K562 (cell line): Measurements from ENCODE around the gene TRIM65. TPM values are rescaled to one million over a fixed set of nuclear protein-coding genes. Genes with fewer than 3 reads are reported as not detected.
A peak's percentile ranks its signal among the peaks of the same experiment; 100 is the strongest.

ENCODE experiments used
- BHLHE40 ChIP-seq: IDR thresholded peaks from 2 replicates; pipeline ENCODE4 v1.6.1; 2011; ENCODE audit warnings: low read length, improper control_type of control experiment
- MEF2D ChIP-seq: conservative IDR thresholded peaks from 2 replicates; pipeline ENCODE4 v1.6.1; 2016; ENCODE audit warnings: low read depth, missing genetic modification characterization, missing compliant biosample characterization
- NCOA2 ChIP-seq, 2 experiments: fragments of 450-650 bp; IDR thresholded peaks; 2 replicates each; pipeline ENCODE4 v1.6.1; 2018; ENCODE audit warnings: mild to moderate bottlenecking in 2 of 2, moderate library complexity in 1 of 2; ENCODE audit not compliant: partially characterized antibody in 2 of 2
- NR1H2 ChIP-seq: sonication (generic); formaldehyde crosslinking; IDR thresholded peaks from 2 replicates; pipeline ENCODE4 v1.4.0; 2020; ENCODE audit warnings: mild to moderate bottlenecking, missing genetic modification reagents
- PHF20 ChIP-seq: fragments of 450-650 bp; IDR thresholded peaks from 2 replicates; pipeline ENCODE4 v1.6.1; 2018; ENCODE audit not compliant: partially characterized antibody
- SIN3B ChIP-seq: fragments of 450-650 bp; IDR thresholded peaks from 2 replicates; pipeline ENCODE4 v1.6.1; 2017; ENCODE audit warnings: low read depth, mild to moderate bottlenecking, moderate library complexity
- TBL1XR1 ChIP-seq, 2 experiments: IDR thresholded peaks; 2 replicates each; pipeline ENCODE4 v1.6.1; 2012; ENCODE audit warnings: improper control_type of control experiment in 2 of 2, low read length in 2 of 2, mild to moderate bottlenecking in 1 of 2
- polyA plus RNA-seq, 8 experiments: library from polyadenylated mRNA; depleted of rRNA in 4 of 8; stranded (reverse) in 5 of 8; unstranded in 3 of 8; fragments of >200 nt; fragmentation: Nextera tagmentation in 2 of 8; fragmentation: Illumina TruSeq in 1 of 8; extraction: Ambion mirVana in 2 of 8; extraction: Trizol in 1 of 8; gene quantifications; 2 replicates each; pipeline versions ENCODE4 v1.2.1 to v1.2.3, GENCODE V29; 2011 to 2014; ENCODE audit warnings: inconsistent platforms in 1 of 8, missing spikeins in 1 of 8
- total RNA-seq, 7 experiments: library from RNA; depleted of rRNA in 6 of 7; stranded (reverse); fragments of >200 nt in 6 of 7; fragmentation: Illumina TruSeq in 2 of 7; extraction: Trizol in 2 of 7; gene quantifications; 2 replicates each; pipeline versions ENCODE4 v1.2.1 to v1.2.3, GENCODE V29; 2011 to 2021; ENCODE audit warnings: low replicate concordance in 1 of 7
- TF ChIP-seq, protein P1 (sequence below): sonication (generic); formaldehyde crosslinking; IDR thresholded peaks from 2 replicates; pipeline ENCODE4 v1.9.0; 2022; ENCODE audit warnings: mild to moderate bottlenecking, missing genetic modification reagents
- TF ChIP-seq, protein P2 (sequence below): fragments of 250-450 bp; sonication (Bioruptor Pico); IDR thresholded peaks from 2 replicates; pipeline ENCODE4 v1.4.0; 2020
- TF ChIP-seq, protein P3 (sequence below), 2 experiments: fragments of 250-450 bp in 1 of 2; fragments of 450-650 bp in 1 of 2; sonication (Bioruptor Pico) in 1 of 2; IDR thresholded peaks; 2 replicates each; pipeline versions ENCODE4 v1.6.1 to v1.8.0; 2016 to 2021; ENCODE audit warnings: mild to moderate bottlenecking in 2 of 2, moderate library complexity in 2 of 2, missing compliant biosample characterization in 1 of 2, missing genetic modification characterization in 1 of 2
- TF ChIP-seq, protein P4 (sequence below): IDR thresholded peaks from 3 replicates; pipeline ENCODE4 v1.6.1; 2011; ENCODE audit warnings: borderline replicate concordance, mild to moderate bottlenecking; ENCODE audit not compliant: insufficient read length, insufficient read depth
- TF ChIP-seq, protein P5 (sequence below), 2 experiments: IDR thresholded peaks; 2 replicates each; pipeline ENCODE4 v1.6.1; 2011; ENCODE audit warnings: borderline replicate concordance in 1 of 2, control low read depth in 1 of 2, low read depth in 1 of 2, low read length in 1 of 2, mild to moderate bottlenecking in 1 of 2, mixed read lengths in 1 of 2, moderate library complexity in 1 of 2; ENCODE audit not compliant: insufficient read depth in 1 of 2, insufficient read length in 1 of 2, poor library complexity in 1 of 2, severe bottlenecking in 1 of 2; ENCODE audit errors: extremely low read depth in 1 of 2
- TF ChIP-seq, protein P6 (sequence below): fragments of 450-650 bp; IDR thresholded peaks from 2 replicates; pipeline ENCODE4 v1.6.1; 2017; ENCODE audit warnings: antibody characterized with exemption
- TF ChIP-seq, protein P7 (sequence below): fragments of 250-450 bp; sonication (Bioruptor Pico); IDR thresholded peaks from 2 replicates; pipeline ENCODE4 v1.4.0; 2020; ENCODE audit warnings: borderline replicate concordance

The TRIM65 gene
- total and polyA plus RNA-seq, 9 of the 15 experiments (the other 6 are each of a cell fraction or from before 2014, with no cell fraction given): 2.8 to 45.7 (median 22.9) TPM

DNA sequence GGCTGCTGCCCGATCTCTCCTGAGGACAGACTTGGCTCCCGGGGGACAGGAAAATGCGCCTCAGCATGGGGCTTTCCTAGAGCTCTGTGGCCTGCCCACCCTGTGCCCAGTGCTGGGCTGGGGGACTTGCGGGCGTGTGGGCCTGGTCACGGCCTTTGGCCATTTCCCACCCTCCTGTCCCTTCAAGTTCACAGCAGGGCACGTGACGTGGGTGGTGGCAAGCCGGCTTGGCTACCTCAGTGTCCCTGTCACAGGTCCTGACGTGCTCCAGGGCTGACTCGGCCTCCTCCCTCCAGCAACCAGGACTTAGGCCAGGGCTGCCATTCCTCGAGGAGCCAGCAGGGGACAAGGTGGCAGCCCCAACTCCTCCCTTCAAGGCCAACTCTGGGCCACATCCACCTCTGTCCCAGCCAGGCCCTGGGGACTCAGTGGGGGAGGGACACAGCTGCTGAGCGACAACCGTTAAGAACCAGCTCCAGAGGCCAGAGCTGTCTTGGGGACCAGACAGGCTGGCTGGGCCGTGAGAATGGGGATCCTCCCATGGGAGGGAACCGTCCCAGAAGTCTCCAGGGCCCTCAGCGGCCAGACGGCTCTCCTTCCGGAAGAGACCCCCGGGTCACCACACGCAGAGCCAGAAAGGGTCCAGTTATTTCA, 51.6 kb downstream of the TRIM65 start (continued):
- TF ChIP-seq, protein P1, sequence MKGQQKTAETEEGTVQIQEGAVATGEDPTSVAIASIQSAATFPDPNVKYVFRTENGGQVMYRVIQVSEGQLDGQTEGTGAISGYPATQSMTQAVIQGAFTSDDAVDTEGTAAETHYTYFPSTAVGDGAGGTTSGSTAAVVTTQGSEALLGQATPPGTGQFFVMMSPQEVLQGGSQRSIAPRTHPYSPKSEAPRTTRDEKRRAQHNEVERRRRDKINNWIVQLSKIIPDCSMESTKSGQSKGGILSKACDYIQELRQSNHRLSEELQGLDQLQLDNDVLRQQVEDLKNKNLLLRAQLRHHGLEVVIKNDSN (CRISPR knock-in tag): peak; percentile 88
- peak; percentile 35 for TF ChIP-seq PHF20
- TF ChIP-seq BHLHE40: peak; percentile 87
- TF ChIP-seq, protein P2, sequence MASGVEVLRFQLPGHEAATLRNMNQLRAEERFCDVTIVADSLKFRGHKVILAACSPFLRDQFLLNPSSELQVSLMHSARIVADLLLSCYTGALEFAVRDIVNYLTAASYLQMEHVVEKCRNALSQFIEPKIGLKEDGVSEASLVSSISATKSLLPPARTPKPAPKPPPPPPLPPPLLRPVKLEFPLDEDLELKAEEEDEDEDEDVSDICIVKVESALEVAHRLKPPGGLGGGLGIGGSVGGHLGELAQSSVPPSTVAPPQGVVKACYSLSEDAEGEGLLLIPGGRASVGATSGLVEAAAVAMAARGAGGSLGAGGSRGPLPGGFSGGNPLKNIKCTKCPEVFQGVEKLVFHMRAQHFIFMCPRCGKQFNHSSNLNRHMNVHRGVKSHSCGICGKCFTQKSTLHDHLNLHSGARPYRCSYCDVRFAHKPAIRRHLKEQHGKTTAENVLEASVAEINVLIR: peak; percentile 24; the same call in 1 of the 2 replicates
- no peak; the same call in 1 of the 2 replicates for TF ChIP-seq MEF2D (tag)
- TF ChIP-seq, protein P3, sequence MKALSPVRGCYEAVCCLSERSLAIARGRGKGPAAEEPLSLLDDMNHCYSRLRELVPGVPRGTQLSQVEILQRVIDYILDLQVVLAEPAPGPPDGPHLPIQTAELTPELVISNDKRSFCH (CRISPR knock-in tag; IDR thresholded peaks at IDR 0.05): no peak
- TF ChIP-seq, protein P3 (tag; IDR thresholded peaks at IDR 0.05): peak; percentile 73
- TF ChIP-seq, protein P4, sequence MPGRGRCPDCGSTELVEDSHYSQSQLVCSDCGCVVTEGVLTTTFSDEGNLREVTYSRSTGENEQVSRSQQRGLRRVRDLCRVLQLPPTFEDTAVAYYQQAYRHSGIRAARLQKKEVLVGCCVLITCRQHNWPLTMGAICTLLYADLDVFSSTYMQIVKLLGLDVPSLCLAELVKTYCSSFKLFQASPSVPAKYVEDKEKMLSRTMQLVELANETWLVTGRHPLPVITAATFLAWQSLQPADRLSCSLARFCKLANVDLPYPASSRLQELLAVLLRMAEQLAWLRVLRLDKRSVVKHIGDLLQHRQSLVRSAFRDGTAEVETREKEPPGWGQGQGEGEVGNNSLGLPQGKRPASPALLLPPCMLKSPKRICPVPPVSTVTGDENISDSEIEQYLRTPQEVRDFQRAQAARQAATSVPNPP: no peak
- TF ChIP-seq NR1H2 (CRISPR knock-in tag): peak; percentile 91; the same call in 1 of the 2 replicates
- TF ChIP-seq, protein P5, sequence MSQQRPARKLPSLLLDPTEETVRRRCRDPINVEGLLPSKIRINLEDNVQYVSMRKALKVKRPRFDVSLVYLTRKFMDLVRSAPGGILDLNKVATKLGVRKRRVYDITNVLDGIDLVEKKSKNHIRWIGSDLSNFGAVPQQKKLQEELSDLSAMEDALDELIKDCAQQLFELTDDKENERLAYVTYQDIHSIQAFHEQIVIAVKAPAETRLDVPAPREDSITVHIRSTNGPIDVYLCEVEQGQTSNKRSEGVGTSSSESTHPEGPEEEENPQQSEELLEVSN (IDR thresholded peaks at IDR 0.05; ENCODE audit: borderline replicate concordance in 1 of 2, extremely low read depth in 1 of 2, insufficient read depth in 1 of 2, insufficient read length in 1 of 2, low read depth in 1 of 2, low read length in 1 of 2, poor library complexity in 1 of 2, severe bottlenecking in 1 of 2): peak; percentile 45 to 68
- TF ChIP-seq SIN3B: no peak
- no peak for TF ChIP-seq NCOA2 (IDR thresholded peaks at IDR 0.05; ENCODE audit: partially characterized antibody in 2 of 2)
- TF ChIP-seq, protein P6, sequence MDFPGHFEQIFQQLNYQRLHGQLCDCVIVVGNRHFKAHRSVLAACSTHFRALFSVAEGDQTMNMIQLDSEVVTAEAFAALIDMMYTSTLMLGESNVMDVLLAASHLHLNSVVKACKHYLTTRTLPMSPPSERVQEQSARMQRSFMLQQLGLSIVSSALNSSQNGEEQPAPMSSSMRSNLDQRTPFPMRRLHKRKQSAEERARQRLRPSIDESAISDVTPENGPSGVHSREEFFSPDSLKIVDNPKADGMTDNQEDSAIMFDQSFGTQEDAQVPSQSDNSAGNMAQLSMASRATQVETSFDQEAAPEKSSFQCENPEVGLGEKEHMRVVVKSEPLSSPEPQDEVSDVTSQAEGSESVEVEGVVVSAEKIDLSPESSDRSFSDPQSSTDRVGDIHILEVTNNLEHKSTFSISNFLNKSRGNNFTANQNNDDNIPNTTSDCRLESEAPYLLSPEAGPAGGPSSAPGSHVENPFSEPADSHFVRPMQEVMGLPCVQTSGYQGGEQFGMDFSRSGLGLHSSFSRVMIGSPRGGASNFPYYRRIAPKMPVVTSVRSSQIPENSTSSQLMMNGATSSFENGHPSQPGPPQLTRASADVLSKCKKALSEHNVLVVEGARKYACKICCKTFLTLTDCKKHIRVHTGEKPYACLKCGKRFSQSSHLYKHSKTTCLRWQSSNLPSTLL: no peak
- TF ChIP-seq TBL1XR1 (IDR thresholded peaks at IDR 0.05; ENCODE audit: low read length in 2 of 2): peak in 1 of 2 experiments; percentile 61; a peak in 1 of 4 replicates
- TF ChIP-seq, protein P7, sequence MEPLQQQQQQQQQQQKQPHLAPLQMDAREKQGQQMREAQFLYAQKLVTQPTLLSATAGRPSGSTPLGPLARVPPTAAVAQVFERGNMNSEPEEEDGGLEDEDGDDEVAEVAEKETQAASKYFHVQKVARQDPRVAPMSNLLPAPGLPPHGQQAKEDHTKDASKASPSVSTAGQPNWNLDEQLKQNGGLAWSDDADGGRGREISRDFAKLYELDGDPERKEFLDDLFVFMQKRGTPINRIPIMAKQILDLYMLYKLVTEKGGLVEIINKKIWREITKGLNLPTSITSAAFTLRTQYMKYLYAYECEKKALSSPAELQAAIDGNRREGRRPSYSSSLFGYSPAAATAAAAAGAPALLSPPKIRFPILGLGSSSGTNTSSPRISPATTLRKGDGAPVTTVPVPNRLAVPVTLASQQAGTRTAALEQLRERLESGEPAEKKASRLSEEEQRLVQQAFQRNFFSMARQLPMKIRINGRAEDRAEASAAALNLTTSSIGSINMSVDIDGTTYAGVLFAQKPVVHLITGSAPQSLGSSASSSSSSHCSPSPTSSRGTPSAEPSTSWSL (CRISPR knock-in tag): no peak
